Measurements from ENCODE around the gene SEC22A. TPM values are rescaled to one million over a fixed set of nuclear protein-coding genes. Genes with fewer than 3 reads are reported as not detected.

SEC22A gene
- total and polyA plus RNA-seq, 2 of the 8 experiments (the other 6 are each of a cell fraction or from before 2014, with no cell fraction given): 10.6 to 17.1 TPM

DNA sequence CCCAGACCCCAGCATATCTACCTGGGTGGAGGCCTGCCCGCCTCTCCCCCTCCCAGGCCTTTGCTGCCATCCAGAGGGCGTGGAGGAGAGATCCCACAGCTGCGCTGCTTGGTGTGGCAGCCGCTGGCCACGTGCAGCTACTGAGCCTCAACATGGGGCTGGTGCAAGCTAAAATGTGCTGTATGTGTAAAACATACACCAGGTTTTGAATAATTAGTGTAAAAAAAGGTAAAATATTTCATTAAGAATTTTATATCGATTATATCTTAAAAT, 95.8 kb downstream of the SEC22A start:
- no peak overlapping the region for H2BK20ac ChIP-seq (ENCODE audit: low read length)
- POLR2A ChIA-PET (ENCODE audit: partially characterized antibody): interaction anchor here (1.7 to 7.0 kb wide), 3 partner anchors 13 to 17 kb away, joined by 4 to 35 read pairs (median 5); no protein-coding TSS in a partner anchor
- 89% methylated on average over 6 of the region's 6 CpGs; no CpG with 5 or more reads in 1 of the 2 experiments for WGBS, 2 experiments (ENCODE audit: extremely low coverage in 1 of 2, insufficient coverage in 1 of 2, insufficient read length in 1 of 2, insufficient replicate concordance in 2 of 2, low coverage in 1 of 2, low lambda C conversion rate in 2 of 2, missing lambda C conversion rate in 1 of 2)
- peaks cover 0 to 2% of the 10 kb centered on the region in 2 experiments for H4K20me1 ChIP-seq (replicated peaks in 1 of 2; ENCODE audit: control insufficient read depth in 1 of 2, insufficient read depth in 2 of 2, low read length in 2 of 2)
- H3K79me1 ChIP-seq (ENCODE audit: low read depth, low read length): no peaks in the 10 kb centered on the region
- no peak overlapping the region for H3K4me3 ChIP-seq (ENCODE audit: extremely low read depth in 1 of 4, insufficient read depth in 2 of 4, low read depth in 3 of 4, low read length in 4 of 4)
- H3K27me3 ChIP-seq (replicated peaks in 1 of 4; ENCODE audit: control insufficient read depth in 3 of 4, extremely low read depth in 1 of 4, insufficient read depth in 3 of 4, low read length in 3 of 4): no peaks in the 10 kb centered on the region
- H3K9ac ChIP-seq (replicated peaks in 1 of 4; ENCODE audit: extremely low read depth in 1 of 4, low read depth in 3 of 4, low read length in 3 of 4): no peak overlapping the region
- H2BK15ac ChIP-seq (ENCODE audit: low read length): no peak overlapping the region
- H3K56ac ChIP-seq (replicated peaks; ENCODE audit: insufficient read length, low read depth, low read length): no peak overlapping the region
- H3K4ac ChIP-seq (replicated peaks; ENCODE audit: insufficient read length, low read depth, low read length): no peak overlapping the region
- no peak overlapping the region for H4K5ac ChIP-seq (ENCODE audit: insufficient read length, low read depth, low read length)
- CTCF ChIA-PET (ENCODE audit: partially characterized antibody): interaction anchor here (0.7 to 17.6 kb wide), 11 partner anchors 10 to 407 kb away, joined by 3 to 245 read pairs (median 6); no protein-coding TSS in a partner anchor
- H3K18ac ChIP-seq (ENCODE audit: extremely low read depth, low read length): no peak overlapping the region
- peaks cover 0 to 2% (median 0%) of the 10 kb centered on the region in 4 experiments; a peak in 1 of 7 replicates for H3K4me1 ChIP-seq (replicated peaks in 1 of 4; ENCODE audit: control insufficient read depth in 3 of 4, insufficient read depth in 4 of 4, low read length in 3 of 4)
- no peak overlapping the region for H3K14ac ChIP-seq (ENCODE audit: insufficient read length)
- H3K79me2 ChIP-seq (ENCODE audit: control insufficient read depth in 1 of 2, insufficient read depth in 2 of 2, low read length in 2 of 2): no peaks in the 10 kb centered on the region
- H3K23ac ChIP-seq (ENCODE audit: insufficient read length): no peak overlapping the region
- H3K23me2 ChIP-seq (ENCODE audit: low read depth, low read length): no peaks in the 10 kb centered on the region
- 0 out of 2 replicates have a peak overlapping the region, but pooled peaks have one; percentile 17 for H2BK12ac ChIP-seq (ENCODE audit: low read depth, low read length)
- H4K8ac ChIP-seq (ENCODE audit: extremely low read depth, insufficient read depth, low read length): no peak overlapping the region
- no peaks in the 10 kb centered on the region for H3K9me3 ChIP-seq (ENCODE audit: insufficient read depth in 2 of 2, low read depth in 1 of 2, low read length in 1 of 2)
- H2AFZ ChIP-seq (ENCODE audit: low read length): no peak overlapping the region
- peaks cover 0 to 10% (median 4%) of the 10 kb centered on the region in 4 experiments; a peak in 4 of 8 replicates for H3K36me3 ChIP-seq (ENCODE audit: control insufficient read depth in 2 of 4, insufficient read depth in 4 of 4, low read length in 3 of 4)
- H3K4me2 ChIP-seq (ENCODE audit: insufficient read depth in 1 of 2, low read depth in 2 of 2, low read length in 2 of 2): no peak overlapping the region
- FAIRE-seq (no peak), DNase-seq (ENCODE audit: low read depth in 1 of 2, low spot score in 2 of 2) (no peak)
- no peak overlapping the region for H2AK5ac ChIP-seq (ENCODE audit: low read depth, low read length)
- no peak overlapping the region for H2BK5ac ChIP-seq (ENCODE audit: low read depth, low read length)
- H4K91ac ChIP-seq (replicated peaks; ENCODE audit: insufficient read length, low read length): no peak overlapping the region
- H3K27ac ChIP-seq (ENCODE audit: low read depth, low read length): no peak overlapping the region
- H2BK120ac ChIP-seq (replicated peaks; ENCODE audit: low read depth, low read length): no peak overlapping the region
- TF ChIP-seq TAF7 (optimal IDR thresholded peaks at IDR 0.05; ENCODE audit: borderline replicate concordance, low read depth, low read length) (no peak), GTF2F1 (IDR thresholded peaks at IDR 0.05; ENCODE audit: borderline replicate concordance, low read depth, low read length) (no peak), HDAC2 (IDR thresholded peaks at IDR 0.05; ENCODE audit: borderline replicate concordance in 1 of 2, low read depth in 2 of 2, low read length in 2 of 2) (no peak), KDM5A (IDR thresholded peaks at IDR 0.05; ENCODE audit: low read length) (no peak), SIX5 (IDR thresholded peaks at IDR 0.05; ENCODE audit: low read depth, low read length) (no peak), RBBP5 (IDR thresholded peaks at IDR 0.05; ENCODE audit: borderline replicate concordance, low read depth, low read length) (no peak), TEAD4 (IDR thresholded peaks at IDR 0.05; ENCODE audit: low read depth, low read length) (no peak), CBX5 (IDR thresholded peaks at IDR 0.05; ENCODE audit: low read depth, low read length) (no peak), KDM1A (IDR thresholded peaks at IDR 0.05; ENCODE audit: borderline replicate concordance, low read length) (no peak), EZH2 (IDR thresholded peaks at IDR 0.05; ENCODE audit: low read depth, low read length, severe bottlenecking) (no peak), SP2 (IDR thresholded peaks at IDR 0.05; ENCODE audit: low read length) (no peak), NANOG (IDR thresholded peaks at IDR 0.05; ENCODE audit: insufficient read depth, low read depth, low read length, poor library complexity, severe bottlenecking) (no peak), TAF1 (IDR thresholded peaks at IDR 0.05; ENCODE audit: low read depth, low read length) (no peak)
- TF ChIP-seq, protein P1, sequence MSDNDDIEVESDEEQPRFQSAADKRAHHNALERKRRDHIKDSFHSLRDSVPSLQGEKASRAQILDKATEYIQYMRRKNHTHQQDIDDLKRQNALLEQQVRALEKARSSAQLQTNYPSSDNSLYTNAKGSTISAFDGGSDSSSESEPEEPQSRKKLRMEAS (IDR thresholded peaks at IDR 0.05): 0 out of 2 replicates have a peak, but pooled peaks have one; percentile 23
